Activated naive CD8-positive, alpha-beta T cell treated with anti-CD3 and anti-CD28 coated beads, Interleukin-2, amount 50 U/mL, for 24 hours (primary cell): Measurements from ENCODE around the gene CAB39L.
A peak's percentile ranks its signal among the peaks of the same experiment; 100 is the strongest.

Experiments
- ATAC-seq: fragments of 150-1000 bp; cut with Tn5 transposase; one replicate; pipeline ENCODE4 v1.10.0; 2021
- DNase-seq: peaks from one replicate; pipeline ENCODE4 v3.0.0; 2021
- H3K27ac Mint-ChIP-seq: one replicate; pipeline ENCODE4 v1.8.0; 2021; ENCODE audit warnings: mild to moderate bottlenecking, mixed read lengths
- H3K27me3 Mint-ChIP-seq: one replicate; pipeline ENCODE4 v1.8.0; 2021; ENCODE audit warnings: mixed read lengths
- H3K36me3 Mint-ChIP-seq: one replicate; pipeline ENCODE4 v1.8.0; 2021; ENCODE audit warnings: low read depth, mixed read lengths
- H3K4me1 Mint-ChIP-seq: one replicate; pipeline ENCODE4 v1.8.0; 2021; ENCODE audit warnings: mixed read lengths
- H3K4me3 Mint-ChIP-seq: one replicate; pipeline ENCODE4 v1.8.0; 2021; ENCODE audit warnings: mild to moderate bottlenecking, moderate library complexity, mixed read lengths
- H3K9me3 Mint-ChIP-seq: one replicate; pipeline ENCODE4 v1.8.0; 2021; ENCODE audit warnings: mixed read lengths

CAB39L gene

GRCh38 chr13:49357694-49358093, 86.2 kb downstream of the CAB39L start:
- ATAC-seq (no peak), DNase-seq (no peak)
- H3K4me3 Mint-ChIP-seq: no peak overlapping the region
- H3K4me1 Mint-ChIP-seq: no peaks in the 10 kb centered on the region
- peaks cover 6% of the 10 kb centered on the region for H3K9me3 Mint-ChIP-seq
- no peak overlapping the region for H3K27ac Mint-ChIP-seq
- peaks cover 10% of the 10 kb centered on the region for H3K36me3 Mint-ChIP-seq
- no peaks in the 10 kb centered on the region for H3K27me3 Mint-ChIP-seq

DNA sequence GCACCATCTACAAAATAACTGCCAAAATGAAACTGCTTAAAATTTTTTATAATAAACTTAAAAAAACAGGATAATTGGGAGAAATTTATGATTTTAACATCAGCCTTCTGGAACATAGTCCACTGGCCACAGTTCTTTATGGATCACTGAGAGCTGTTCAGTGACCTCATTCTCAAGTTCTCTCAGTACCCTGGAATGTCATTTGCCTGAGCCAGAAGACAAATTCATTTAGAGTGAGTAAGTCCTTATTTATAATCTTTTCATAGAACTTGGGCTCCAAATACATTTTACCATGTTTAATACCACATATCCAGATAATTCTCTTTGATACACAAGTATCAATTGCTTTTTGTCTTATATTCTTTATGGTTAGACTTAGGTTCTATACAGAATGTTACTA, 87.6 kb downstream of the CAB39L start:
- H3K36me3 Mint-ChIP-seq: peaks cover 7% of the 10 kb centered on the region
- ATAC-seq: no peak
- peaks cover 4% of the 10 kb centered on the region for H3K9me3 Mint-ChIP-seq
- DNase-seq: no peak
- peaks cover 7% of the 10 kb centered on the region for H3K4me1 Mint-ChIP-seq
- H3K27ac Mint-ChIP-seq: no peak overlapping the region
- no peak overlapping the region for H3K4me3 Mint-ChIP-seq
- no peaks in the 10 kb centered on the region for H3K27me3 Mint-ChIP-seq

GRCh38 chr13:49354719-49355118, 89.1 kb downstream of the CAB39L start:
- H3K27ac Mint-ChIP-seq: no peak overlapping the region
- no peak for DNase-seq
- peaks cover 7% of the 10 kb centered on the region for H3K36me3 Mint-ChIP-seq
- no peaks in the 10 kb centered on the region for H3K27me3 Mint-ChIP-seq
- peaks cover 7% of the 10 kb centered on the region for H3K4me1 Mint-ChIP-seq
- peaks cover 4% of the 10 kb centered on the region for H3K9me3 Mint-ChIP-seq
- no peak overlapping the region for H3K4me3 Mint-ChIP-seq
- no peak for ATAC-seq

- Mint-ChIP-seq H3K27me3 (no peaks in the 10 kb centered on the region), H3K36me3 (peaks cover 9% of the 10 kb centered on the region), H3K4me3 (no peak overlapping the region), H3K4me1 (peaks cover 7% of the 10 kb centered on the region), H3K27ac (no peak overlapping the region), H3K9me3 (peaks cover 4% of the 10 kb centered on the region)
- DNase-seq: no peak
- ATAC-seq: no peak
These were observed 90.0 kb downstream of the CAB39L start for GRCh38 chr13:49353908-49354307.

DNA sequence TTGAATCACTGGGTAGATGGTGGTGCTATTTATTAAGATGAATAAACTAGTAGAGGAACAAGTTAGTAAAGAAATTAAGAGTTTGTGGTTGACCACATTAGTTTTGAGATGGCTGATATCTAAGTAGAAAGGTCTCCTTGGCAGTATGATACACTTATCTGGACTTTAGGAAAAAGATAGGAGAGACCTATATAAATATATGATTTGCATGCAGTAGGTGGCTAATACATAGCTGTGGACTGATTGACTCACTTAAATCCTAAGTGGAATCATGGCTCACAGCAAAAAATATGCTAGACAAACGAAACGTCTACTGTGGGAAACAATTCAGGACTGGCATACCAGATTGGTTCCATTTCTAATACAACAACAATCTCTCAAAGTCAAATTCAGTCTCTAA, 92.0 kb downstream of the CAB39L start:
- Mint-ChIP-seq H3K4me3 (no peak overlapping the region), H3K27ac (no peak overlapping the region), H3K36me3 (peaks cover 4% of the 10 kb centered on the region), H3K9me3 (peaks cover 4% of the 10 kb centered on the region), H3K4me1 (peaks cover 7% of the 10 kb centered on the region), H3K27me3 (no peaks in the 10 kb centered on the region)
- ATAC-seq: peak; percentile 36
- no peak for DNase-seq

- ATAC-seq (no peak), DNase-seq (no peak)
- Mint-ChIP-seq H3K36me3 (peaks cover 2% of the 10 kb centered on the region), H3K27ac (no peak overlapping the region), H3K27me3 (no peaks in the 10 kb centered on the region), H3K9me3 (no peaks in the 10 kb centered on the region), H3K4me3 (no peak overlapping the region), H3K4me1 (peaks cover 7% of the 10 kb centered on the region)
These were observed 95.1 kb downstream of the CAB39L start for GRCh38 chr13:49348751-49349150.

DNA sequence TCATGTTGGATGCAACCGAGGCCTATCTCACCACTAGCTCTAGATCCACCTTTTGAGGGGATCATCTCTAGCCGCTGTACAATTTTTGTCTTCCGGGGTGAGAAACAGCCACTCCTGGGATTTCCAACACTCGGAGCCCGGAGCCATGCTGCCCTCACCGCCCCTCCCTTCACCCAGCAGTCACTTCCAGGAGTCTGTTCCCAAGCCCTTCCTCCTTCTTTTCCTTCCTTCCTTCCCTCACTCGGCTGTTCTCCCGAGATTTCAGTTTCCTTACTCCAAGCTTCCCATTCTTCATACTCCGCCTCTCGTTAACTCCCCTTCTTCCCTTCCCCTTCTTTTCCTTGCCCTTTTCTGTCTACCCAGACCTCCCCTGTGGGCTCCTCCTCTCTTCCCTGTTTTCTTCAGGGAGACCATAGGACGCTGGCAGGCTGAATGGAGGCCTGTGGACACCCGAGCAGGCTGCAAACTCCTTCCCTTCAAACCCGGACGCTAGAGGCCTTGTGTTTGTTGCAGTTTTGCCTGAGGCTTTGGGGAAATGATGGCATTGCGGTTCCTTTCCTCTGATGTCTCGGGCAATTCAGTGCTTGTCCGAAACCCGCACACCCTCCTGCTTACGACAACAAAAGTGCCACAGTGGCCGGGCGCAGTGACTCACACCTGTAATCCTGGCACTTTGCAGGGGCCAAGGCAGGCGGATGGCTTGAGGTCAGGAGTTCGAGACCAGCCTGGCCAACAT, 96.0 kb downstream of the CAB39L start:
- ATAC-seq: no peak
- H3K4me1 Mint-ChIP-seq: peaks cover 7% of the 10 kb centered on the region
- H3K27me3 Mint-ChIP-seq: no peaks in the 10 kb centered on the region
- peaks cover 2% of the 10 kb centered on the region for H3K36me3 Mint-ChIP-seq
- no peaks in the 10 kb centered on the region for H3K9me3 Mint-ChIP-seq
- H3K27ac Mint-ChIP-seq: no peak overlapping the region
- no peak overlapping the region for H3K4me3 Mint-ChIP-seq
- no peak for DNase-seq

GRCh38 chr13:49346460-49346859, 97.4 kb downstream of the CAB39L start:
- no peak overlapping the region for H3K4me3 Mint-ChIP-seq
- no peak overlapping the region for H3K27ac Mint-ChIP-seq
- H3K9me3 Mint-ChIP-seq: no peaks in the 10 kb centered on the region
- H3K27me3 Mint-ChIP-seq: no peaks in the 10 kb centered on the region
- no peak for ATAC-seq
- H3K4me1 Mint-ChIP-seq: peaks cover 3% of the 10 kb centered on the region
- no peak for DNase-seq
- peaks cover 2% of the 10 kb centered on the region for H3K36me3 Mint-ChIP-seq

DNA sequence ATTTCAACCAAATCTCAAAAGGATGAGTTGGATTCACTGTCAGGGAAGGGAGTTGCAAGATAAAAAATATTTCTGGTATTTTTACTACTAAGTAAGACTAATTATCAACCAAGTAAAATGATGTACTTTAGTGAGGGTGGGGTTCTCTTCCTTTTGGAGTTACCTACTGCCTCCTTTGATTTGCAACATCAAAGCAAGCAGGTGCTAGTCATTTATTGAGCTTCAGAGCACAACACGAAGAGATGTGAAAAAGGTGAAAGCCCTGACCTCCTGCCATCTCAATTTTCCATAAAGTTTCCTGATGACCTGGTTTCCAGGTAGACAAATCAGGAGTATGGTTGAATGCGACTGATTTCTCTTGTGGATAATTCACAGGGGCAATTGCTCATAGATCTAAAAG, 100.1 kb downstream of the CAB39L start:
- Mint-ChIP-seq H3K36me3 (no peaks in the 10 kb centered on the region), H3K9me3 (no peaks in the 10 kb centered on the region), H3K4me1 (no peaks in the 10 kb centered on the region), H3K4me3 (no peak overlapping the region), H3K27me3 (no peaks in the 10 kb centered on the region), H3K27ac (no peak overlapping the region)
- ATAC-seq (no peak), DNase-seq (no peak)

GRCh38 chr13:49343255-49343654, 100.6 kb downstream of the CAB39L start:
- Mint-ChIP-seq H3K27ac (no peak overlapping the region), H3K27me3 (no peaks in the 10 kb centered on the region), H3K36me3 (no peaks in the 10 kb centered on the region), H3K9me3 (no peaks in the 10 kb centered on the region), H3K4me1 (no peaks in the 10 kb centered on the region), H3K4me3 (no peak overlapping the region)
- DNase-seq: no peak
- ATAC-seq: no peak

GRCh38 chr13:49342454-49342853, 101.4 kb downstream of the CAB39L start:
- DNase-seq: no peak
- H3K36me3 Mint-ChIP-seq: no peaks in the 10 kb centered on the region
- H3K27ac Mint-ChIP-seq: no peak overlapping the region
- H3K27me3 Mint-ChIP-seq: no peaks in the 10 kb centered on the region
- ATAC-seq: no peak
- H3K4me1 Mint-ChIP-seq: no peaks in the 10 kb centered on the region
- no peaks in the 10 kb centered on the region for H3K9me3 Mint-ChIP-seq
- H3K4me3 Mint-ChIP-seq: no peak overlapping the region

DNA sequence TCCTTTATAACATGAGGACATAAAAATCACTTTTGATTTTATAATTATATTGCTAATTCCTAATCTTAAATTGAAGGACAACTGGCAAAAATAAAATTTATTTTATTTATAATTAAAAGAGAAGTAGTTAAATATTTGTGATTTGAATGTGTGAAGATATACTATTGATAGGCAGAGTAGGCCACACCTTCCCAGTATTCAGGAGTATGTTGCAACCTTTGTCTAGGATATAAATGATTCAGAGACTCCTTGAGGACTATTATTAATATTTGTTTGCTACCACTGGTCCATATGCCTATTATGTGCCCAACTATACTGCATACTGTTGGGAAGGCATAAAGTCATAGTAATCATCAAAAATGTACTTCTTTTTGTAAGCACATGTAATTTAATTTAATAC, 101.9 kb downstream of the CAB39L start:
- ATAC-seq (no peak), DNase-seq (no peak)
- Mint-ChIP-seq H3K4me3 (no peak overlapping the region), H3K27ac (no peak overlapping the region), H3K9me3 (no peaks in the 10 kb centered on the region), H3K27me3 (no peaks in the 10 kb centered on the region), H3K36me3 (no peaks in the 10 kb centered on the region), H3K4me1 (no peaks in the 10 kb centered on the region)

DNA sequence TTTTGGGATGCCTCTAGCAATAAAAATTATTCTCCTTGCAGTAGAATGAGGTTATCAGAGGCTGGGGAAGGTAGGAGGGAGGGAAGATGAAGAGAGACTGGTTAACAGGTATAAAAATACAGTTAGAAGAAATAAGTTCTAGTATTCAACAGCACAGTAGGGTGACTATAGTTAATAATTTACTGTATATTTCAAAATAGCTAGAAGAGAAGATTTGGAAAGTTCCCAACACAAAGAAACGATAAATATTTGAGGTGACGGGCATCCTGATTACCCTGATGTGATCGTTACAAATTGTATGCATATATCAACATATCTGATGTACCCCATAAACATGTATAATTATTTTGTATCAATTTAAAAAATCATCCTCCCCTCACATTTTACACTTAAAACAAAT, 102.3 kb downstream of the CAB39L start:
- no peak for DNase-seq
- ATAC-seq: no peak
- Mint-ChIP-seq H3K4me3 (no peak overlapping the region), H3K36me3 (no peaks in the 10 kb centered on the region), H3K4me1 (no peaks in the 10 kb centered on the region), H3K27ac (no peak overlapping the region), H3K9me3 (no peaks in the 10 kb centered on the region), H3K27me3 (no peaks in the 10 kb centered on the region)

DNA sequence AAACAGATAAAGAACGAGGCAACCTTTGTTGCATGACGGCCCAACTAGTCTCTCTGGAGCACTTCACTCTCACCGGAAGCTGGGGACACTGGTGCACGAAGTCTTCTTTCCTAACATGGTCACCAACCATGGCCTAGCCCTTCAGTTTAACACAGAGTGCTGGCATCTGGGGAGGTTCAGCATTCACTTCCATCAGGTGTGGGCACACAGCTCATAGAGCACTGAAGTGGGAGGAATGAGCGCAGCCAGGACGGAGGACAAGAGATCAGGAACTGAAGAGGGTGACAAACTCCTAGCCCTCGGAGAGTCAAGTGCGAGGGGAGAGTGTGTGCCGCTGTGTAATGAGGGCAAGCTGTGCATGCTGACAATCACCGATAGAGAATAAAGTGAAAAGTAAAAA, 103.7 kb downstream of the CAB39L start:
- Mint-ChIP-seq H3K27me3 (no peaks in the 10 kb centered on the region), H3K9me3 (no peaks in the 10 kb centered on the region), H3K36me3 (no peaks in the 10 kb centered on the region), H3K4me3 (no peak overlapping the region), H3K4me1 (no peaks in the 10 kb centered on the region), H3K27ac (no peak overlapping the region)
- DNase-seq (no peak), ATAC-seq (no peak)

DNA sequence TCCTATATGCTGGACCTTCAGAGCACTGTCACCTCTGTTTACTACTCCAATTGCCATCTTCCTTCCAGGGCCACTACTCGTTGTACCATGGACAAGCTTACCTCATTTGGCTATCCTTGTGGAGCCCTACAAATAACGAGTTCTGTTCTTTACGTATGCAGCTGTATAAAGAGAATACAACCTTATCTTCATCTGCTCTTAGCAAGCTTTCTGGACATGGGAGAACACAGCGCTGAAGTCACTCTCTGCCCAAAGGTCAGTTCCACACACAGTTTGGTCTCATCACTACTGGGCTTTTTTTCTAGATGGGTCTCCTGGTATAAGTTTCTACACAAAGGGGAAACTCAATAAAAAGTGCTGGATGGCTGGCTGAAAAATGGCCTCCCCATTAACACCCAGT, 107.2 kb downstream of the CAB39L start:
- Mint-ChIP-seq H3K27me3 (no peaks in the 10 kb centered on the region), H3K9me3 (no peaks in the 10 kb centered on the region), H3K27ac (no peak overlapping the region), H3K36me3 (no peaks in the 10 kb centered on the region), H3K4me3 (no peak overlapping the region), H3K4me1 (no peaks in the 10 kb centered on the region)
- ATAC-seq (no peak), DNase-seq (no peak)

- no peak for ATAC-seq
- H3K36me3 Mint-ChIP-seq: no peaks in the 10 kb centered on the region
- no peaks in the 10 kb centered on the region for H3K4me1 Mint-ChIP-seq
- H3K27ac Mint-ChIP-seq: no peak overlapping the region
- no peak for DNase-seq
- no peaks in the 10 kb centered on the region for H3K9me3 Mint-ChIP-seq
- H3K4me3 Mint-ChIP-seq: no peak overlapping the region
- H3K27me3 Mint-ChIP-seq: no peaks in the 10 kb centered on the region
These were observed 113.4 kb downstream of the CAB39L start for GRCh38 chr13:49330546-49330864.
